HS-5 (cell line): ENCODE data around the gene ADAMTS6.

ENCODE experiments used
- DNase-seq: peaks from one replicate; pipeline ENCODE4 v3.0.0-alpha.2; 2012; ENCODE audit warnings: low read depth

The ADAMTS6 gene

GRCh38 chr5:65142016-65142415 is 339.7 kb downstream of the ADAMTS6 start:
- DNase-seq = no peak

- DNase-seq = no peak
These were observed 340.2 kb downstream of the ADAMTS6 start for GRCh38 chr5:65141493-65141892.

- no peak for DNase-seq
These were observed 344.1 kb downstream of the ADAMTS6 start for GRCh38 chr5:65137631-65138030.

GRCh38 chr5:65133477-65134110 is 348.1 kb downstream of the ADAMTS6 start:
- DNase-seq = no peak

- DNase-seq = no peak
These were observed 349.3 kb downstream of the ADAMTS6 start for GRCh38 chr5:65132386-65132785.

- no peak for DNase-seq
These were observed 353.5 kb downstream of the ADAMTS6 start for GRCh38 chr5:65128226-65128625.

GRCh38 chr5:65127161-65127901 is 354.4 kb downstream of the ADAMTS6 start:
- no peak for DNase-seq

GRCh38 chr5:65126542-65127069 is 355.1 kb downstream of the ADAMTS6 start:
- DNase-seq = no peak

GRCh38 chr5:65125591-65126541 is 355.9 kb downstream of the ADAMTS6 start:
- DNase-seq = no peak

- peak; percentile 98 for DNase-seq
These were observed 359.8 kb downstream of the ADAMTS6 start for GRCh38 chr5:65121880-65122436.

GRCh38 chr5:65120371-65120967 is 361.3 kb downstream of the ADAMTS6 start:
- no peak for DNase-seq

GRCh38 chr5:65117525-65117924 is 364.2 kb downstream of the ADAMTS6 start:
- DNase-seq = no peak

- no peak for DNase-seq
These were observed 367.9 kb downstream of the ADAMTS6 start for GRCh38 chr5:65113771-65114170.

GRCh38 chr5:65111961-65112658 is 369.6 kb downstream of the ADAMTS6 start:
- no peak for DNase-seq

GRCh38 chr5:65108786-65109743 is 372.7 kb downstream of the ADAMTS6 start:
- peak; percentile 40 for DNase-seq

GRCh38 chr5:65105301-65105700 is 376.4 kb downstream of the ADAMTS6 start:
- no peak for DNase-seq

GRCh38 chr5:65104831-65105230 is 376.9 kb downstream of the ADAMTS6 start:
- no peak for DNase-seq

- no peak for DNase-seq
These were observed 377.8 kb downstream of the ADAMTS6 start for GRCh38 chr5:65103756-65104440.
